ENCODE results near the gene DLK2.
A peak's percentile ranks its signal among the peaks of the same experiment; 100 is the strongest.
"Not testable (repeated sequence)": the region's sequence is repeated elsewhere in the genome, so short reads cannot be mapped to it uniquely, and the experiment has no call there.

DLK2 gene

DNA sequence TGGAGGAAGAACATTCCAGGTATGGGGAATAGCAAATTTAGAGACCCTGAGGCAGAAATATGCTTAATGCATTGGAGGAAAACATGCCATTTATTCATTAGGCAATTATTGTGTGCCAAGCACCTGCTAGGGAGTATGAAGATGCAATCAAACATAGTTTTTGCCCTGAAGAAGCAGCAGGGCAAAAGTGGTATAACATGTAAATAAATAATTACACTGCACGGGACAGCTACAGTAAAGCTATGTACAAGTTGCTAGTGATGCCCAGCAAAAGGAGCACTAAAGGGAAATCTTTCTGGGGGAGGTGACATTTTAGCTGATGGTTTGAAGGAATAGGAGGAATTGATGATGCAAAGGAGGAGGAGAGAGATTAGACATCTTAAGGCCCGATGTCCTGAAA, 21.4 kb upstream of the DLK2 start:
- Histone ChIP-seq H3K4me1 (ENCODE audit: control insufficient read depth, insufficient read depth, low read length) (peaks cover 9% of the 10 kb centered on the region), H3K36me3 (ENCODE audit: control insufficient read depth, insufficient read depth, low read length) (no peaks in the 10 kb centered on the region), H3K9me3 (ENCODE audit: control insufficient read depth, low read length) (no peaks in the 10 kb centered on the region), H3K27me3 (ENCODE audit: control insufficient read depth, insufficient read depth, low read length) (no peaks in the 10 kb centered on the region), H3K9ac (ENCODE audit: low read length) (no peak overlapping the region), H3K4me3 (ENCODE audit: low read length) (peak overlapping the region; percentile 2)

DNA sequence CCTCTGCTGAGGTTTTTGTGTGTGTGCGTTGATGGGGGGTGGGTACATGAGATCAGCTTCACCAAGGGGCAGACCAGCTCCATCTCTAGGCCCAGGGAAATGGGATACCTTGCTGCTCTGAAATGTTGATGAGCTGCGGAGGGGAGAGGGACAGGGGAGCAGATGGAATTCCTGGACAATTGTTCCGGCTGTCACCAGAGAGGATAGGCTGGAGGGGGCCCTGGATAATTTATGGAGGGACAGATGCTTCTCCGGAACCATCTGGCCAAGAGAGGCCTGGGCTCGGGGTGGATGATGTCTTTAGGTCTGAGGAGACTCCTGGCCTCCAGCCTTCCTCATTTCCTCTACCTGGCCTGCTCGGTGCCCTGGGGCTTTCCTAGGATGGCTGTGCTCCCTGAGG, 20.2 kb upstream of the DLK2 start:
- Histone ChIP-seq H3K4me1 (ENCODE audit: control insufficient read depth, insufficient read depth, low read length) (peaks cover 14% of the 10 kb centered on the region), H3K9me3 (ENCODE audit: control insufficient read depth, low read length) (no peaks in the 10 kb centered on the region), H3K4me3 (ENCODE audit: low read length) (no peak overlapping the region), H3K9ac (ENCODE audit: low read length) (no peak overlapping the region), H3K27me3 (ENCODE audit: control insufficient read depth, insufficient read depth, low read length) (no peaks in the 10 kb centered on the region), H3K36me3 (ENCODE audit: control insufficient read depth, insufficient read depth, low read length) (no peaks in the 10 kb centered on the region)

DNA sequence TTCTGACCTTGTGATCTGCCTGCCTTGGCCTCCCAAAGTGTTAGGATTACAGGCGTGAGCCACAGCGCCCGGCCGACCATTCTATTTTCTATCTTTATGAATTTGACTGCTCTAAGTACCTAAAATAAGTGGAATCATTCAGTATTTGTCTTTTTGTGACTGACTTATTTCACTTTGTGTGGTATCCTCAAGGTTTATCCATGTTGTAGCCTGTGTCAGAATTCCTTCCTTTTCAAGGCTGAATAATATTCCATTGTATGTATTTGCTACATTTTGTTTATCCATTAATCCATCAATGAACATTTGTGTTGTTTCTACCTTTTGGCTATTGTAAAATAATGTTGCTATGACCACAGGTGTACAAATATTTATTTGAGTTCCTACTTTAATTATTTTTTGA, 17.2 kb upstream of the DLK2 start:
- no peak overlapping the region for H3K9ac ChIP-seq (ENCODE audit: low read length)
- H3K9me3 ChIP-seq (ENCODE audit: control insufficient read depth, low read length), result no peaks in the 10 kb centered on the region
- H3K27me3 ChIP-seq (ENCODE audit: control insufficient read depth, insufficient read depth, low read length), result no peaks in the 10 kb centered on the region
- H3K36me3 ChIP-seq (ENCODE audit: control insufficient read depth, insufficient read depth, low read length), result no peaks in the 10 kb centered on the region
- H3K4me3 ChIP-seq (ENCODE audit: low read length), result no peak overlapping the region
- H3K4me1 ChIP-seq (ENCODE audit: control insufficient read depth, insufficient read depth, low read length), result peaks cover 14% of the 10 kb centered on the region

DNA sequence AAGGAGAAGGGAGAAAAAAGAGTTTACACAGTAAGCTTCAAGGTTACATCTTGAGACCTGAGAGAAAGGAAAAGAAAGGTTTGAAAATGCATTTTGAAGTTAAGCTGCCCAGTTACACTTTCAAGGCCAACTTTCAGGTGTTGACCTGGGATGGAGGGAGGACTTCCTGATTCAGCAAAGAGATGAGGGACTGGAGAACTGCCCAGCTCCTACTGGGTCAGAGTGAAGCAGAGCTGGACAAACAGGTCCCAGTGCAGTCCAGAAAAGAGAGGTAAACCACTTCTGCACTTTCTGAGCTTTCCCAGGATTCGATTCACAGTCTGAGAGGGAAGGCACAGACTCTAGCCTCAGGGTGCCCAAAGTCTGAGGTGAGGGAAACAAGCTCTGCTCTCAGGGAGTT, 16.1 kb upstream of the DLK2 start:
- Histone ChIP-seq H3K36me3 (ENCODE audit: control insufficient read depth, insufficient read depth, low read length) (no peaks in the 10 kb centered on the region), H3K27me3 (ENCODE audit: control insufficient read depth, insufficient read depth, low read length) (no peaks in the 10 kb centered on the region), H3K9ac (ENCODE audit: low read length) (no peak overlapping the region), H3K9me3 (ENCODE audit: control insufficient read depth, low read length) (no peaks in the 10 kb centered on the region), H3K4me3 (ENCODE audit: low read length) (no peak overlapping the region), H3K4me1 (ENCODE audit: control insufficient read depth, insufficient read depth, low read length) (peaks cover 14% of the 10 kb centered on the region)

DNA sequence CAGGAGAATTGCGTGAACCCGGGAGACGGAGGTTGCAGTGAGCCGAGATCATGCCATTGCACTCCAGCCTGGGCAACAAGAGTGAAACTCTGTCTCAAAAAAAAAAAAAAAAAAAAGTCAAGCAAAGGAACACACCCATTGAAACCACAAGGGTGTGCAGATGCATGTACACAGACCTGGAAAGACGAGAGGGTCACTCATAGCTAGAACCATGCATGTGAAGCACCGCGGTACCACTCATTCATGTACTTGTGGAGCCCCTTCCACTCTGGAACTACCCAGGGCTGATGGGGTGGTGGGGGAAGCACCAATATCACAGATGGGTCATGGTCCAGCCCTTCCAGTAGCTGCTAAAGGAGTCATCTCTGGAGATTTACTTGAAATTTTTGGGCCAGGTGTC, 14.6 kb upstream of the DLK2 start:
- no peak overlapping the region for H3K4me3 ChIP-seq (ENCODE audit: low read length)
- H3K4me1 ChIP-seq (ENCODE audit: control insufficient read depth, insufficient read depth, low read length), result peaks cover 14% of the 10 kb centered on the region
- no peak overlapping the region for H3K9ac ChIP-seq (ENCODE audit: low read length)
- H3K36me3 ChIP-seq (ENCODE audit: control insufficient read depth, insufficient read depth, low read length), result no peaks in the 10 kb centered on the region
- no peaks in the 10 kb centered on the region for H3K9me3 ChIP-seq (ENCODE audit: control insufficient read depth, low read length)
- H3K27me3 ChIP-seq (ENCODE audit: control insufficient read depth, insufficient read depth, low read length), result no peaks in the 10 kb centered on the region

DNA sequence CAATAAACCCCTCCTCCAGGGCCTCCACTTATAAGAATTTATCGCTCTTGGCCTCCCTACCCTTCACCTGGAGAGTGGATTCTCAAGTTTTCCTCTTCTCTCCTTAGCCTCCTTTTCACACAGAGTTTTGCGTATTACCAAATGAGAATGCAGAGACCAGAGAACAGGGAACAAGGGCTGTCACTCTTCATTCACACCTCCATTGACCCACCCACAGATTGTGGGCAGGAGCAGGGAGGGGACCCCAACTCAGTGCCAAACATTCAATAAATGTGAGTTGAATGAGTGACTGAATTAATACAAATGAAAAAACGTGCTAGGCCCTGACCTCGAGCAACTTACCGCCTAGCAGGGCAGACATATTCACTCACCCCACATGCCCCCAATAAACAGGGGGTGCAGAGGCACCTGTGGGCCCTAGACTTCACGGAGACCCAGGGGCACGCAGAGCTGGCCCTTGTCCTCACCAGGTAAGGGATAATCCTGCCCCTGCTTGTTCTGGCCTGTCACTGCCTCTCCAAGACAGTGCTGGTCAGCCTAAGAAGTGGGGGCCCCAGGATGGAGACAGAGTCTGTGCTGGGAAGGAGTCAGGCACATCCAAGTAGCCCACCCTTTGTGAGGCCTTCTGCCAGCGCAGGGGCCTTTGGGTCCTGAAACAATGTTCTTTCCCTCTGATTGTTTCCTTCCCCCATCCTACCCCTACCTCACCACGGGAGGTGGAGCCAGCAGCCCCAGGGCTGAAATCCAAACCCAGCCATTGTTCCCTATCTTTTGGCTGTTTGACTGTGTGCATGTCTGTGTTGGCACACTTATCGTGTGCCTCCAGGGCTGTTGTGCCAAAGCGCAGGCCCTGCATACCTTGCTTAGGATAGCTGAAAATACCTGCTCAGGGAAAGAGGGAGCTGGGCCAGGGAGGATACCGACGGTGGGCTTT, 13.7 kb upstream of the DLK2 start:
- H3K36me3 ChIP-seq (ENCODE audit: control insufficient read depth, insufficient read depth, low read length), result no peaks in the 10 kb centered on the region
- no peaks in the 10 kb centered on the region for H3K27me3 ChIP-seq (ENCODE audit: control insufficient read depth, insufficient read depth, low read length)
- peaks cover 14% of the 10 kb centered on the region for H3K4me1 ChIP-seq (ENCODE audit: control insufficient read depth, insufficient read depth, low read length)
- no peak overlapping the region for H3K9ac ChIP-seq (ENCODE audit: low read length)
- H3K4me3 ChIP-seq (ENCODE audit: low read length), result no peak overlapping the region
- H3K9me3 ChIP-seq (ENCODE audit: control insufficient read depth, low read length), result no peaks in the 10 kb centered on the region

DNA sequence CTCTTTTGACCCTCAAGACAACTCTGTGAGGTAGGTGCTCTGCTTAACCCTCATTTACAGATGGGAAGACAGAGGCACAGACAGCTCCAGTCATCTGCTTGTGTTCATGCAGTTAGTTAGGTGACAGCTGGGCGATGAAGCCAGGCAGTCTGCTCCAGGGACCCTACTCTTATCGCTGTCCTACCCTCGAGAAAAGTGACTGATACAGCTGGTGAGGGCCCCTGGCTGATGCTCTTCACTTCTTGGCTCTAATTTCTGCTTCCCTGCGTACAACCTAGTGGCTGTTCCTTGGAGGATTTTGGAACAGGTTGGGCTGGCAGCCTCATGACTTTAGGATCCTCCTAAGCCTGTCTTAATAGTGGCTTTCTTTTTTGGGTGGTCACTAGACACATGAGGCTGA, 12.9 kb upstream of the DLK2 start:
- no peaks in the 10 kb centered on the region for H3K9me3 ChIP-seq (ENCODE audit: control insufficient read depth, low read length)
- peaks cover 14% of the 10 kb centered on the region for H3K4me1 ChIP-seq (ENCODE audit: control insufficient read depth, insufficient read depth, low read length)

DNA sequence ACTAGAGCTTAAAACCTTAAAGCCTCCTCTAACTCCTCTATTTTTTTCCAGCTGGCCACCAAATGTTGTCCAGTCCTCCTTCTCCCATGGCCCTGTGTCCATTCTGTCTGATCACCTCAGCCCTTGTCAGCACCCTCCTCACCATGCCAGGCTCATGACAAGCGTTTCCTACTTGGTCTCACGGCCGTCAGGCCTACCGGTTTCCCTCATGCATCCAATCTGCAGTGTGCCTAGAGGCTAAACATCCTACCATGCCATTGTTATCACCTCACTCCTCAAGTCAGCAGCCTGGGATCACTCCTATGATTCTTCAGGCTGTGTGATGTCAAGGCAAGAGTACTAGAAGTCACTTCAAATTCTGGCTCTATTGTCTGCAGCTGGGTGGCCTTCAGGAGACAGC, 12.4 kb upstream of the DLK2 start:
- Histone ChIP-seq H3K4me3 (ENCODE audit: low read length) (no peak overlapping the region), H3K9me3 (ENCODE audit: control insufficient read depth, low read length) (no peaks in the 10 kb centered on the region), H3K27me3 (ENCODE audit: control insufficient read depth, insufficient read depth, low read length) (peaks cover 8% of the 10 kb centered on the region)

More for the DNA sequence above, 12.9 kb upstream of the DLK2 start:
- Histone ChIP-seq H3K27me3 (ENCODE audit: control insufficient read depth, insufficient read depth, low read length) (peaks cover 5% of the 10 kb centered on the region), H3K9ac (ENCODE audit: low read length) (no peak overlapping the region), H3K4me3 (ENCODE audit: low read length) (no peak overlapping the region), H3K36me3 (ENCODE audit: control insufficient read depth, insufficient read depth, low read length) (no peaks in the 10 kb centered on the region)

DNA sequence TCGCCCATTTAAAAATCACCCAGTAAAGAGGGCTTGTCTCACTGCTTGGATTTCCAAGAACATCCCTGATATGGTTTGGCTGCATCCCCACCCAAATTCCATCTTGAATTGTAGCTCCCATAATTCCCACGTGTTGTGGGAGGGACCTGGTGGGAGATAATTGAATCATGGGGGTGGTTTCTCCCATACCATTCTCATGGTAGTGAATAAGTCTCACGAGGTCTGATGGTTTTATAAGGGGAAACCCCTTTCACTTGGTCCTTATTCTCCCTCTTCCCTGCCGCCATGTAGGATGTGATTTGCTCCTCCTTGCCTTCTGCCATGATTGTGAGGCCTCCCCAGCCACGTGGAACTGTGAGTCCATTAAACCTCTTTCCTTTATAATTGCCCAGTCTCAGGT, 11.9 kb upstream of the DLK2 start:
- Histone ChIP-seq H3K27me3 (ENCODE audit: control insufficient read depth, insufficient read depth, low read length) (peaks cover 13% of the 10 kb centered on the region), H3K4me1 (ENCODE audit: control insufficient read depth, insufficient read depth, low read length) (peaks cover 14% of the 10 kb centered on the region)
- H3K4me3 ChIP-seq (ENCODE audit: low read length); H3K9ac ChIP-seq (ENCODE audit: low read length); H3K36me3 ChIP-seq (ENCODE audit: control insufficient read depth, insufficient read depth, low read length); H3K9me3 ChIP-seq (ENCODE audit: control insufficient read depth, low read length): not testable (repeated sequence)

More for the DNA sequence above, 12.4 kb upstream of the DLK2 start:
- Histone ChIP-seq H3K4me1 (ENCODE audit: control insufficient read depth, insufficient read depth, low read length) (peaks cover 14% of the 10 kb centered on the region), H3K9ac (ENCODE audit: low read length) (no peak overlapping the region), H3K36me3 (ENCODE audit: control insufficient read depth, insufficient read depth, low read length) (no peaks in the 10 kb centered on the region)

DNA sequence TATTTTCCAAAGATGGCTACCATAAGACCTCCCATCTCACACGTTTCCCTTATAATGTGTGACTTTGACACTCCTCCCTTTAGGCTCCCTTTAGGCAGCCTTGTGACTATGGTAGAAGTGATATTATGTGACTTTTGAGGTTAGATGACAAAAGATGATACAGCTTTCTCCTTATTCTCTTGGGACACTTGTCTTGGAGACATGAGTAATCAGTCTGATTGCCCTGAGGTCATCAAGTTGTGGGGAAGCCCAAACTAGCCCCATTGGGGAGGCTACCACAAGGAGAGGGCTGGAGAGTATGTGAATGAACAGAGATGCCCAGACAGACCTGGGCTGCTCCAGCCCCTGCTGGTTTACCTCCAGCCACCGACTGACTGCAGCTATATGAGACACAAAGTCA, 10.6 kb upstream of the DLK2 start:
- H3K36me3 ChIP-seq (ENCODE audit: control insufficient read depth, insufficient read depth, low read length), result no peaks in the 10 kb centered on the region
- H3K27me3 ChIP-seq (ENCODE audit: control insufficient read depth, insufficient read depth, low read length), result peaks cover 15% of the 10 kb centered on the region
- H3K9ac ChIP-seq (ENCODE audit: low read length), result no peak overlapping the region
- H3K4me3 ChIP-seq (ENCODE audit: low read length), result no peak overlapping the region
- peaks cover 9% of the 10 kb centered on the region for H3K4me1 ChIP-seq (ENCODE audit: control insufficient read depth, insufficient read depth, low read length)
- H3K9me3 ChIP-seq (ENCODE audit: control insufficient read depth, low read length), result no peaks in the 10 kb centered on the region

DNA sequence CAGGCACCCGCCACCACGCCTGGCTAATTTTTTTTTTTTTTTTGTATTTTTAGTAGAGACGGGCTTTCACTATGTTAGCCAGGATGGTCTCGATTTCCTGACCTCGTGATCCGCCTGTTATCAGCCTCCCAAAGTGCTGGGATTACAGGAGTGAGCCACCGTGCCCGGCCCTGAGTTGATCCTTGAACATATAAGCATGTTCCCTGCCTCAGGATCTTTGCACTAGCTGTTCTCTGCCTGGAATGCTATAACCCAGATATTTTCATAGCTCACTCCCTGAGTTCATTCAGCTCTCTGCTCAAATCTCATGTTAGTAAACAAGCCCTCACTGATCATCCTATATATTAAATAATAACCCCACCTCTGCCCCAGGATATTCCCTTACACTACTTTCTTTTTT, 9.0 kb upstream of the DLK2 start:
- Histone ChIP-seq H3K4me3 (ENCODE audit: low read length) (no peak overlapping the region), H3K36me3 (ENCODE audit: control insufficient read depth, insufficient read depth, low read length) (no peaks in the 10 kb centered on the region), H3K27me3 (ENCODE audit: control insufficient read depth, insufficient read depth, low read length) (peaks cover 15% of the 10 kb centered on the region), H3K9ac (ENCODE audit: low read length) (no peak overlapping the region), H3K4me1 (ENCODE audit: control insufficient read depth, insufficient read depth, low read length) (peaks cover 5% of the 10 kb centered on the region), H3K9me3 (ENCODE audit: control insufficient read depth, low read length) (no peaks in the 10 kb centered on the region)

DNA sequence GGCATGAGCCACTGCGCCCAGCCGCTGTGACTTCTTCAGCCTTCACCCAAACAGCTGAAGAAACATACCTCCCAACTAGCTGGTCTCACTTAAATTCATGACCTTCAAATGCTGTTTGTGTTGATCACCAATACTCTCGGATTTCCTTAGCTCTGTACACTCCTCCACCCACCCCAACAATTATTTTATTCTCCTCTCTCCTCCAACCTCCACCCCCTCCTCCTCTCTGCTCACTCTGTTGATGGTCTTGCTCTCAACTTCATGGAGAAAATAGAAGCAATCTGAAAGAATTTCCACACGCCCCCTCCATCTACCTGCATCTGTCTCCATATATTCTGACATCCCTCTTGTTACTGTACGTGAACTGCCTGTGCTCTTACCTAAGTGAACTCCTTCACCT, 6.6 kb upstream of the DLK2 start:
- Histone ChIP-seq H3K9me3 (ENCODE audit: control insufficient read depth, low read length) (no peaks in the 10 kb centered on the region), H3K36me3 (ENCODE audit: control insufficient read depth, insufficient read depth, low read length) (no peaks in the 10 kb centered on the region), H3K4me3 (ENCODE audit: low read length) (no peak overlapping the region), H3K27me3 (ENCODE audit: control insufficient read depth, insufficient read depth, low read length) (peaks cover 18% of the 10 kb centered on the region), H3K9ac (ENCODE audit: low read length) (no peak overlapping the region), H3K4me1 (ENCODE audit: control insufficient read depth, insufficient read depth, low read length) (no peaks in the 10 kb centered on the region)
